GM13976 (cell line): ENCODE results near the gene CLASP1.

Experiments
- DNase-seq: peaks from one replicate; pipeline ENCODE4 v3.0.0; 2012; ENCODE audit warnings: low spot score
- CTCF ChIP-seq: IDR thresholded peaks from 2 replicates; pipeline ENCODE4 v1.5.1; 2012; ENCODE audit warnings: borderline replicate concordance, mild to moderate bottlenecking; ENCODE audit not compliant: insufficient read depth; ENCODE audit errors: extremely low read depth, missing control alignments, control extremely low read depth
- in situ Hi-C: fragments of 300-500 bp; cut with MboI; formaldehyde crosslinking; loops from one replicate; pipeline ENCODE4 v1.12.0; 2022; ENCODE audit warnings: low sequenced_read_pairs, mixed read lengths, inconsistent platforms; ENCODE audit not compliant: unreplicated experiment

The CLASP1 gene

GRCh38 chr2:121690095-121690494 lies 40.8 kb upstream of the CLASP1 start:
- in situ Hi-C loops: no loop called here
- no peak for DNase-seq
- no peak for TF ChIP-seq CTCF

GRCh38 chr2:121689356-121689755 lies 40.1 kb upstream of the CLASP1 start:
- in situ Hi-C loops: loop anchor here (5.0 kb wide), 1 partner anchor 37 kb away; no protein-coding TSS in a partner anchor
- DNase-seq: no peak
- TF ChIP-seq CTCF: no peak

GRCh38 chr2:121688820-121689219 lies 39.6 kb upstream of the CLASP1 start:
- in situ Hi-C loops: loop anchor here (5.0 kb wide), 1 partner anchor 37 kb away; no protein-coding TSS in a partner anchor
- DNase-seq: no peak
- no peak for TF ChIP-seq CTCF

GRCh38 chr2:121686902-121687301 lies 37.6 kb upstream of the CLASP1 start:
- DNase-seq: no peak
- TF ChIP-seq CTCF: no peak
- in situ Hi-C loops: loop anchor here (5.0 kb wide), 1 partner anchor 35 kb away; no protein-coding TSS in a partner anchor

- in situ Hi-C loops: loop anchor here (5.0 kb wide), 1 partner anchor 34 kb away; no protein-coding TSS in a partner anchor
- no peak for DNase-seq
- TF ChIP-seq CTCF: no peak
These were observed 37.0 kb upstream of the CLASP1 start for GRCh38 chr2:121686218-121686617.

- in situ Hi-C loops: no loop called here
These were observed 33.4 kb upstream of the CLASP1 start for GRCh38 chr2:121682396-121683298.

More at GRCh38 chr2:121682396-121683298, 33.4 kb upstream of the CLASP1 start:
- no peak for TF ChIP-seq CTCF
- no peak for DNase-seq
